Ramos (cell line): ENCODE data around the gene MTREX.

Experiments used
- in situ Hi-C: fragments of 300-500 bp; cut with MboI; formaldehyde crosslinking; loops from one replicate; pipeline ENCODE4 v1.14.3; 2022; ENCODE audit warnings: low sequenced_read_pairs; ENCODE audit not compliant: unreplicated experiment

MTREX gene

GRCh38 chr5:55456216-55456895 lies 148.6 kb downstream of the MTREX start:
- in situ Hi-C loops: no loop called here

DNA sequence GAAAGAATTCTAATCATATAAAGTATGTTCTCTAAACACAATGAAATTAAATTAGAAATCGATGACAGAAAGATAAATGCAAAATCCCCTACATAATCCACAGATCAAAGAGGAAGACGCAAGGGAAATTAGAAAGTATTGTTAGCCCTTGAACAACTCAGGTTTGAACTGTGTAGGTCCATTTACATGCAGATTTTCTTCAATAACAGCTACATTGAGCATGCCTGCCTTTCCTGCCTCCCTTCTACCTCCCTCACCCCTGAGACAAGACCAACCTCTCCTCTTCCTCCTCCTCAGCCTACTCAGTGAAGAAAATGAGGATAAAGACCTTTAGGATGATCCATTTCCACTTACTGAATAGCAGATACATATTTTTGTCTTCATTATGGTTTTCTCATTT lies 151.8 kb downstream of the MTREX start:
- in situ Hi-C loops: no loop called here

GRCh38 chr5:55463613-55464012 lies 155.8 kb downstream of the MTREX start:
- in situ Hi-C loops: no loop called here

- in situ Hi-C loops: no loop called here
Measured at GRCh38 chr5:55467862-55468551, 160.2 kb downstream of the MTREX start.

DNA sequence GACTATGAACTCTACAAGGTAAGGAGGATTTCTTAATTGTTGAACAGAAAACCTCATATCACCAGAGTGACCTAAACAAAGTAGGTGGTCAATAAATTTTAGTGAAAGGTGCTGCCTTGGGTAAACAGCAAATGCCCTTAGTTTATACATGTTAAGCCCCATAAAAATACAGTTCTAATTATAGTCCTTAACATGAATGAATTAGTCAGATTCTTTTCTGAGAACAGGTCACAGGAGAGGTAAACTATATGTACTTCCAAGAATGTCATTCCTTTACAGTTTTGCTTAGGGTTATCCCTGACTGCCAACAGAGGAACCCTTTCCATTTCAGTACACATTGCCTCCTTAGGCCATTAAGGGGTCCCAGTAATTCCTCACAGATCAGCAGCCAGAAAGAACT lies 162.1 kb downstream of the MTREX start:
- in situ Hi-C loops: no loop called here

GRCh38 chr5:55470282-55470681 lies 162.5 kb downstream of the MTREX start:
- in situ Hi-C loops: no loop called here

DNA sequence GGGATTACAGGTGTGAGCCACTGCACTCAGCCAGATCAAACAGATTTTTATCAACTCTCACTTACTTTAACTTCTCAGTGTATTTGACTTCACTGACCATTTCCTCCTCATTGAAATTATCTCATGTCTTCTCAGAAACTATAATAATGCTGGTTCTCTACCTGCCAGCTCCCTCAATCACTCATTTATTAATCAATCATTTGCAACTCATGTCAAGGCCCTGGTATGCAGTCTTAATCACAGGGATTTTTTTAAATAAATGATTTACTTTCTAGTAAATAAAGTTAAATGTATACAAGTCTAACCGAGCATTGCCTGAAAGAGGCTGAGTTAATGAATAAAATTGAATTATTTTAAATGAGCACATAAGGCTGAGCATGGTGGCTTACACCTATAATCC lies 163.7 kb downstream of the MTREX start:
- in situ Hi-C loops: no loop called here

DNA sequence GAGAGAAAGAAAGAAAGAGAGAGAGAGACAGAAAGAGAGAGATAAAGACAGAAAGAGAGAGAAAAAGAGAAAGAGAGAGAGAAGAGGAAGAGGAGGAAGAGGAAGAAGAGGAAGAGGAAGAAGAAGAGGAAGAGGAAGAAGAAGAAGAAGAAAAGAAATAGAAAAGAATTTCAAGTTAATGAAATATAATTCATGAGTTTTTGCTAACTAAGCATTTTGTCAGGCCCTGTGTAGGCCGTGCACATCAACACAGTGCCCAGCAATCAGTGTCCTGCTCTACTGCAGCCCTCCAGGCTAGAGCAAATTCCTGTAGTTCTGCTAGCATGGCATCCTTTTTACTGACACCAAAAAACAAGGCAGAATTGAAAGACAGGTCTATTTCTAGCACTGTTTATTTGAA lies 164.9 kb downstream of the MTREX start:
- in situ Hi-C loops: no loop called here
